Lower leg skin (tissue), 3 donors: ENCODE data around the gene DUSP6.

Experiments used
- CTCF ChIP-seq, 3 donors: fragments of 450-650 bp; IDR thresholded peaks; one replicate each; pipeline ENCODE4 v1.5.1; 2016; ENCODE audit warnings: antibody characterized with exemption in 3 of 3, mild to moderate bottlenecking in 3 of 3, moderate library complexity in 2 of 3
- POLR2A ChIP-seq, 2 donors: fragments of 450-650 bp; IDR thresholded peaks; one replicate each; pipeline ENCODE4 v1.6.1; 2016 to 2017; ENCODE audit warnings: antibody characterized with exemption in 2 of 2, mild to moderate bottlenecking in 1 of 2, moderate library complexity in 1 of 2

- TF ChIP-seq POLR2A (IDR thresholded peaks at IDR 0.05) (no peak), CTCF (IDR thresholded peaks at IDR 0.05) (no peak)
These were observed 42.5 kb downstream of the DUSP6 start for GRCh38 chr12:89309815-89310214.
